HEK293 (cell line): ENCODE data around the gene LGI4.

Experiments used
- CTCF ChIA-PET: fragments of 350-600 bp; formaldehyde crosslinking; extraction: SDS; loops from one replicate; lab custom pipeline; 2021; ENCODE audit warnings: antibody characterized with exemption; lab: Yijun Ruan, JAX
- POLR2A ChIA-PET: fragments of 300-600 bp; formaldehyde crosslinking; extraction: SDS; loops from one replicate; lab custom pipeline; 2020; ENCODE audit warnings: antibody characterized with exemption, inconsistent platforms; lab: Yijun Ruan, JAX
- H3K27ac ChIP-seq: fragments of 200-500 bp; sonication (Bioruptor generic); 2 replicates; pipeline ENCODE4 v1.5.1; 2014; ENCODE audit warnings: low read depth, low read length, control low read depth, inconsistent platforms; ENCODE audit errors: extremely low read depth
- H3K36me3 ChIP-seq, 2 experiments: fragments of 200-500 bp in 1 of 2; sonication (Bioruptor generic) in 1 of 2; 1 replicate in 1 of 2; 2 replicates in 1 of 2; pipeline ENCODE4 v1.5.1; 2014 to 2017; ENCODE audit warnings: inconsistent platforms in 2 of 2, low read length in 2 of 2; ENCODE audit not compliant: control insufficient read depth in 2 of 2, insufficient read depth in 1 of 2
- H3K4me1 ChIP-seq: fragments of 200-500 bp; sonication (Bioruptor generic); 2 replicates; pipeline ENCODE4 v1.5.1; 2014; ENCODE audit warnings: mild to moderate bottlenecking, low read length, inconsistent platforms; ENCODE audit not compliant: control insufficient read depth, insufficient read depth
- H3K4me3 ChIP-seq: 2 replicates; pipeline ENCODE4 v1.5.1; 2011; ENCODE audit warnings: low read depth, mild to moderate bottlenecking, control low read depth, low read length, moderate library complexity
- H3K9me3 ChIP-seq: fragments of 200-500 bp; sonication (Bioruptor generic); 2 replicates; pipeline ENCODE4 v1.5.1; 2014; ENCODE audit warnings: low read depth, low read length, inconsistent platforms; ENCODE audit not compliant: control insufficient read depth, insufficient read depth
- HOXD13 ChIP-seq: sonication (generic); formaldehyde crosslinking; IDR thresholded peaks from 2 replicates; pipeline ENCODE4 v1.8.0; 2022; ENCODE audit warnings: missing genetic modification reagents, borderline replicate concordance
- KLF10 ChIP-seq: fragments of 450-650 bp; IDR thresholded peaks from 2 replicates; pipeline ENCODE4 v1.5.1; 2018; ENCODE audit warnings: missing biosample characterization, mild to moderate bottlenecking, missing genetic modification characterization
- RBAK ChIP-seq: fragments of 450-650 bp; formaldehyde crosslinking; IDR thresholded peaks from 2 replicates; pipeline ENCODE4 v1.5.1; 2016; ENCODE audit warnings: missing biosample characterization, missing genetic modification characterization
- SETDB1 ChIP-seq: IDR thresholded peaks from one replicate; pipeline ENCODE4 v1.6.1; 2017; ENCODE audit warnings: mild to moderate bottlenecking, low read length, moderate library complexity, mixed read lengths; ENCODE audit not compliant: insufficient read length
- ZBTB17 ChIP-seq: fragments of 450-650 bp; formaldehyde crosslinking; IDR thresholded peaks from 2 replicates; pipeline ENCODE4 v1.5.1; 2016; ENCODE audit warnings: missing biosample characterization, missing genetic modification characterization
- ZBTB20 ChIP-seq: fragments of 450-650 bp; formaldehyde crosslinking; IDR thresholded peaks from 2 replicates; pipeline ENCODE4 v1.5.1; 2016; ENCODE audit warnings: missing biosample characterization, missing genetic modification characterization
- ZFHX2 ChIP-seq: fragments of 450-650 bp; formaldehyde crosslinking; conservative IDR thresholded peaks from 2 replicates; pipeline ENCODE4 v1.5.1; 2016; ENCODE audit warnings: missing biosample characterization, missing genetic modification characterization
- ZNF112 ChIP-seq: fragments of 450-650 bp; formaldehyde crosslinking; IDR thresholded peaks from 2 replicates; pipeline ENCODE4 v1.5.0; 2017; ENCODE audit warnings: missing biosample characterization, missing genetic modification characterization
- ZNF132 ChIP-seq: fragments of 450-650 bp; formaldehyde crosslinking; IDR thresholded peaks from 2 replicates; pipeline ENCODE4 v1.5.1; 2017; ENCODE audit warnings: missing biosample characterization, missing genetic modification characterization, borderline replicate concordance
- ZNF157 ChIP-seq: fragments of 450-650 bp; formaldehyde crosslinking; IDR thresholded peaks from 2 replicates; pipeline ENCODE4 v1.5.1; 2016; ENCODE audit warnings: missing biosample characterization, missing genetic modification characterization
- ZNF19 ChIP-seq: fragments of 450-650 bp; formaldehyde crosslinking; IDR thresholded peaks from 2 replicates; pipeline ENCODE4; 2016; ENCODE audit warnings: missing biosample characterization, missing genetic modification characterization, low read depth
- ZNF202 ChIP-seq: fragments of 450-650 bp; formaldehyde crosslinking; IDR thresholded peaks from 2 replicates; pipeline ENCODE4 v1.5.1; 2016; ENCODE audit warnings: missing biosample characterization, missing genetic modification characterization, borderline replicate concordance
- ZNF341 ChIP-seq: fragments of 450-650 bp; formaldehyde crosslinking; IDR thresholded peaks from 2 replicates; pipeline ENCODE4; 2016; ENCODE audit warnings: low read depth, missing biosample characterization, missing genetic modification characterization
- ZNF423 ChIP-seq: fragments of 450-650 bp; formaldehyde crosslinking; IDR thresholded peaks from 2 replicates; pipeline ENCODE4 v1.5.1; 2016; ENCODE audit warnings: missing biosample characterization, missing genetic modification characterization
- ZNF501 ChIP-seq: fragments of 450-650 bp; formaldehyde crosslinking; IDR thresholded peaks from 2 replicates; pipeline ENCODE4 v1.5.1; 2016; ENCODE audit warnings: missing biosample characterization, missing genetic modification characterization
- ZNF600 ChIP-seq: fragments of 450-650 bp; formaldehyde crosslinking; IDR thresholded peaks from 2 replicates; pipeline ENCODE4 v1.5.1; 2016; ENCODE audit warnings: missing biosample characterization, missing genetic modification characterization
- ZNF623 ChIP-seq: fragments of 450-650 bp; formaldehyde crosslinking; IDR thresholded peaks from 2 replicates; pipeline ENCODE4 v1.5.1; 2016; ENCODE audit warnings: missing biosample characterization, missing genetic modification characterization
- ZNF701 ChIP-seq: fragments of 450-650 bp; formaldehyde crosslinking; IDR thresholded peaks from 2 replicates; pipeline ENCODE4 v1.5.1; 2016; ENCODE audit warnings: missing biosample characterization, missing genetic modification characterization
- ZNF768 ChIP-seq: fragments of 450-650 bp; formaldehyde crosslinking; IDR thresholded peaks from 2 replicates; pipeline ENCODE4 v1.5.1; 2018; ENCODE audit warnings: missing biosample characterization, mild to moderate bottlenecking, missing genetic modification characterization
- TF ChIP-seq, protein P1 (sequence below): fragments of 450-650 bp; formaldehyde crosslinking; IDR thresholded peaks from 2 replicates; pipeline ENCODE4 v1.5.1; 2017; ENCODE audit warnings: missing biosample characterization, missing genetic modification characterization

Gene LGI4

GRCh38 chr19:35168196-35168595, 33.3 kb upstream of the LGI4 start:
- H3K36me3 ChIP-seq = peaks cover 23 to 65% of the 10 kb centered on the region in 2 experiments
- H3K27ac ChIP-seq = no peak overlapping the region
- POLR2A ChIA-PET = no interaction called here
- no peak overlapping the region for H3K4me3 ChIP-seq
- peaks cover 5% of the 10 kb centered on the region; the same call in 1 of the 2 replicates for H3K9me3 ChIP-seq
- TF ChIP-seq ZNF19 (tag by site-specific recombination) = no peak
- TF ChIP-seq HOXD13 (CRISPR knock-in tag) = no peak
- CTCF ChIA-PET = interaction anchor here (1.3 to 3.6 kb wide), 4 partner anchors 12 to 327 kb away, joined by 4 to 10 read pairs (median 6); partner anchors contain the start of gene FXYD5
- no peaks in the 10 kb centered on the region for H3K4me1 ChIP-seq

GRCh38 chr19:35167251-35168119, 32.6 kb upstream of the LGI4 start:
- Histone ChIP-seq H3K27ac (no peak overlapping the region), H3K9me3 (peaks cover 5% of the 10 kb centered on the region; the same call in 1 of the 2 replicates), H3K4me3 (no peak overlapping the region), H3K4me1 (no peaks in the 10 kb centered on the region), H3K36me3 (peaks cover 26 to 73% of the 10 kb centered on the region in 2 experiments)
- POLR2A ChIA-PET = no interaction called here
- CTCF ChIA-PET = interaction anchor here (0.6 to 3.6 kb wide), 7 partner anchors 11 to 328 kb away, joined by 3 to 10 read pairs (median 5); partner anchors contain the start of genes FXYD5 and LGI4
- no peak for TF ChIP-seq ZNF701
- 0 out of 2 replicates have a peak, but pooled peaks have one; percentile 31 for TF ChIP-seq ZNF768 (tag by site-specific recombination)

DNA sequence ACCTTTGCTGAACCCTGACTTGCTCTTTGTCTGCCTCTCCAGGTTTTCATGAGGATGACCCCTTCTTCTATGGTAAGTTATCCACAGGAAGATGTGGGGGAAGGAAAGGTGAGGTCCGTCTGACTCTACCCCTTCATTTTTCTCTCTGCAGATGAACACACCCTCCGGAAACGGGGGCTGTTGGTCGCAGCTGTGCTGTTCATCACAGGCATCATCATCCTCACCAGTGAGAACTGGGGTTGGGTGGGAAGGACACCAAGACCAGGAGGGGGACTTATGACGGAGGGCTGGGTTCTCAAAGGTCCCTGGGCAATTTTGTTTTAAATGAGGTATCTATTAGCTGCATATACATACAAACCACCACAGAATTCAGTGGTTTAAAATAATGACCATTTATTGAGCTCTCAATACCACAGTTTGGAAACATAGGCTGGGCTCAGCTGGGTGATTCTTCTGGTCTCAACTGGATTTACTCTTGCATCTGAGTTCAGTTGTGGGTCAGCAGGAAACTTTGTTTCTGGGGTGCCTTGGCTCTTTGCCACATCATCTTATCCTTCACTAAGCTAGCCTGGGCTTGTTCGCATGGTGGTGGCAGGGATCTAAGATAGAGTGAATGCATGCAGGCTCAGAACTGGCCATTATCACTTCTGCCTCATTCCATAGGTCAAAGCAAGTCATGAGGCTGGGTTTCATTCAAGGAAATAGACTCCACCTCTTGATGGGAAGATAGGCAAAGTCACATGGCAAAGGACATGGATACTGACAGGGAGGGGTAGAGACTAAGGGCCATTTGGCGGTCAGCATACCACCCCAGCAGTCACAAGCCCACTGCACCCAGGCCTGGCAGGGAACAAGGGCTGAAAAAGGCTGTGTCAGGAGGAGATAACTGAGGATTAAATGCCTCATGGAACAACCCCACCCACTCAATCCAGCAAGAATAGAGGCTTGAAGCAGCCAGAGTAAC, 31.5 kb upstream of the LGI4 start:
- TF ChIP-seq SETDB1 (peak; percentile 78), ZBTB20 (tag by site-specific recombination) (no peak)
- Histone ChIP-seq H3K4me1 (no peaks in the 10 kb centered on the region), H3K4me3 (no peak overlapping the region), H3K36me3 (peaks cover 28 to 84% of the 10 kb centered on the region in 2 experiments), H3K27ac (no peak overlapping the region), H3K9me3 (peaks cover 9% of the 10 kb centered on the region)
- ChIA-PET CTCF (interaction anchor here (0.6 to 3.6 kb wide), 5 partner anchors 12 to 329 kb away, joined by 3 to 10 read pairs (median 6); partner anchors contain the start of genes FXYD5 and LGI4), POLR2A (no interaction called here)

DNA sequence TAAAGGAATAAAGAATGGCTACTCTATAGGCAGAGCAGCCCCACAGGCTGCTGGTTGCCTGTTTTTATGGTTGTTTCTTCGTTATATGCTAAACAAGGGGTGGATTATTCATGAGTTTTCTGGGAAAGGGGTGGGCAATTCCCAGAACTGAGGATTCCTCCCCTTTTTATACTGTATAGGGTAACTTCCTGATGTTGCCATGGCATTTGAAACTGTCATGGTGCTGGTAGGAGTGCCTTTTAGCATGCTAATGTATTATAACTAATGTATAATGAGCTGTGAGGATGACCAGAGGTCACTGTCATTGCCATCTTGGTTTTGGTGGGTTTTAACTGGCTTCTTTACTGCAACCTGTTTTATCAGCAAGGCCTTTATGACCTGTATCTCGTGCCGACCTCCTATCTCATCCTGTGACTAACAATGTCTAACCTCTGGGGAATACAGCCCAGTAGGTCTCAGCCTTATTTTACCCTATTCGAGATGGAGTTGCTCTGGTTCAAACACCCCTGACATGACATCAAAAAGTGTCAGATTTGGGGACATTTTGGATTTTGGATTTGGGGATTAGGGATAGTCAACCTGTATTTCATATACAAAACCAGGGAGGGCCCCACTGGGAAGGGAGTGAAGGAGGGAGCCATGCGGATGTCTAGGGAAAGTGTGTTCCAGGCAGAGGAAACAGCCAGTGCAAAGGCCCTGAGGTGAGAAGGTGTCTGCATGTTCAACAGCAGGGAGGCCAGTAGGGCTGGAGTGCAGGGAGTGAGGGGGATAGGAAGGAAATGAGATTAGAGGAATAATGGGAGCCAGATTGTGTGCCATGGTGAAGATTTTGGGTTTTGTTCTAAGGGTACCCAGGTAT, 30.6 kb upstream of the LGI4 start:
- CTCF ChIA-PET = interaction anchor here (3.6 kb wide), 1 partner anchor 11 kb away, joined by 10 read pairs; the partner anchor contains the start of gene FXYD5
- POLR2A ChIA-PET = no interaction called here
- peaks cover 9% of the 10 kb centered on the region for H3K9me3 ChIP-seq
- TF ChIP-seq ZNF623 (tag by site-specific recombination) (peak; percentile 93), ZNF600 (tag by site-specific recombination) (no peak), ZBTB17 (no peak)
- TF ChIP-seq, all 188 proteins: peak for 1
- Histone ChIP-seq H3K4me3 (no peak overlapping the region), H3K36me3 (peaks cover 35 to 91% of the 10 kb centered on the region in 2 experiments), H3K27ac (no peak overlapping the region), H3K4me1 (no peaks in the 10 kb centered on the region)

DNA sequence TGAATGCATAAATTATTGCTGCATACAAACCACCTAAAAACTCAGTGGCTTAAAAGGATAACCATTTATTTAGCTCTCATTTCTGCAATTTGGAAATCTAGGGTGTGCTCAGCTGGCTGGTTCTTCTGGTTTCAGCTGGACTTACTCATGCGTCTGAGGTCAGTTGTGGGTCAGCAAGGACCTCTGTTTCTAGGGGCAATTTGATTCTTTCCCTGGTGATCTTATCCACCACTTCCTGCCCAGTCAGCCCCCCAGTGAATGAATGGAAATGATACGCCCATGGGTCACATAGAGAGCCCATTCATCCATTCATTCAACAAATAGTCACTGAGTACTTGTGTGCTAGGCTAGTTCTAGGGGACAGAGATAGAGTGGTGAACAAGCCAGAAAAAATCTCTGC, 29.6 kb upstream of the LGI4 start:
- ChIA-PET CTCF (no interaction called here), POLR2A (no interaction called here)
- no peak overlapping the region for H3K4me3 ChIP-seq
- TF ChIP-seq ZNF202 (tag by site-specific recombination) (no peak), KLF10 (no peak), ZNF341 (tag by site-specific recombination) (no peak), ZNF423 (no peak), ZNF501 (tag by site-specific recombination) (no peak), RBAK (tag by site-specific recombination) (no peak), ZFHX2 (tag by site-specific recombination) (no peak), ZNF157 (tag by site-specific recombination) (no peak), ZNF132 (tag by site-specific recombination) (no peak), ZNF112 (tag by site-specific recombination) (no peak)
- TF ChIP-seq, protein P1, sequence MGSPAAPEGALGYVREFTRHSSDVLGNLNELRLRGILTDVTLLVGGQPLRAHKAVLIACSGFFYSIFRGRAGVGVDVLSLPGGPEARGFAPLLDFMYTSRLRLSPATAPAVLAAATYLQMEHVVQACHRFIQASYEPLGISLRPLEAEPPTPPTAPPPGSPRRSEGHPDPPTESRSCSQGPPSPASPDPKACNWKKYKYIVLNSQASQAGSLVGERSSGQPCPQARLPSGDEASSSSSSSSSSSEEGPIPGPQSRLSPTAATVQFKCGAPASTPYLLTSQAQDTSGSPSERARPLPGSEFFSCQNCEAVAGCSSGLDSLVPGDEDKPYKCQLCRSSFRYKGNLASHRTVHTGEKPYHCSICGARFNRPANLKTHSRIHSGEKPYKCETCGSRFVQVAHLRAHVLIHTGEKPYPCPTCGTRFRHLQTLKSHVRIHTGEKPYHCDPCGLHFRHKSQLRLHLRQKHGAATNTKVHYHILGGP (tag by site-specific recombination) = no peak

More for the DNA sequence above, 29.6 kb upstream of the LGI4 start:
- Histone ChIP-seq H3K9me3 (peaks cover 9% of the 10 kb centered on the region), H3K4me1 (no peaks in the 10 kb centered on the region), H3K36me3 (peaks cover 45 to 92% of the 10 kb centered on the region in 2 experiments), H3K27ac (no peak overlapping the region)
